Measurements from ENCODE around the gene CACNB1.

The CACNB1 gene

GRCh38 chr17:39197380-39198185 is at the start of gene CACNB1:
TSS of gene CACNB1 (minus strand) at chr17:39197669. CDS start at chr17:39197495, 174 bp downstream.
- peak; percentile 64 for DNase-seq

- DNase-seq = no peak
Measured at GRCh38 chr17:39246274-39246673, 48.8 kb upstream of the CACNB1 start.

- peak; percentile 74 for DNase-seq
Measured at GRCh38 chr17:39244600-39245570, 47.4 kb upstream of the CACNB1 start.

GRCh38 chr17:39244016-39244599 is 46.6 kb upstream of the CACNB1 start:
- DNase-seq = no peak

- DNase-seq = no peak
Measured at GRCh38 chr17:39243155-39243554, 45.7 kb upstream of the CACNB1 start.

GRCh38 chr17:39240631-39241030 is 43.2 kb upstream of the CACNB1 start:
- DNase-seq = no peak

- DNase-seq = no peak
Measured at GRCh38 chr17:39239640-39240314, 42.3 kb upstream of the CACNB1 start.

GRCh38 chr17:39238311-39238972 is 41.0 kb upstream of the CACNB1 start:
- peak; percentile 46 for DNase-seq

GRCh38 chr17:39237586-39237985 is 40.1 kb upstream of the CACNB1 start:
- DNase-seq = no peak

- DNase-seq = no peak
Measured at GRCh38 chr17:39236981-39237441, 39.5 kb upstream of the CACNB1 start.

- DNase-seq = no peak
Measured at GRCh38 chr17:39236450-39236927, 39.0 kb upstream of the CACNB1 start.

GRCh38 chr17:39235555-39236449 is 38.3 kb upstream of the CACNB1 start:
- DNase-seq = no peak

- peak; percentile 27 for DNase-seq
Measured at GRCh38 chr17:39231591-39232551, 34.4 kb upstream of the CACNB1 start.

- no peak for DNase-seq
Measured at GRCh38 chr17:39231091-39231561, 33.7 kb upstream of the CACNB1 start.

- DNase-seq = no peak
Measured at GRCh38 chr17:39230361-39230760, 32.9 kb upstream of the CACNB1 start.

- peak; percentile 35 for DNase-seq
Measured at GRCh38 chr17:39229274-39229913, 31.9 kb upstream of the CACNB1 start.

GRCh38 chr17:39227364-39227919 is 30.0 kb upstream of the CACNB1 start:
- DNase-seq = no peak

GRCh38 chr17:39225959-39226683 is 28.7 kb upstream of the CACNB1 start:
- DNase-seq = peak; percentile 77

Data from T1000 (cell line).